Measurements from ENCODE around the gene CFAP300. TPM values are rescaled to one million over a fixed set of nuclear protein-coding genes. Genes with fewer than 3 reads are reported as not detected.

Gene CFAP300
- total and polyA plus RNA-seq, 2 donors (not counting 1 experiment from before 2014, with no cell fraction given), result 6.4 to 7.9 TPM

DNA sequence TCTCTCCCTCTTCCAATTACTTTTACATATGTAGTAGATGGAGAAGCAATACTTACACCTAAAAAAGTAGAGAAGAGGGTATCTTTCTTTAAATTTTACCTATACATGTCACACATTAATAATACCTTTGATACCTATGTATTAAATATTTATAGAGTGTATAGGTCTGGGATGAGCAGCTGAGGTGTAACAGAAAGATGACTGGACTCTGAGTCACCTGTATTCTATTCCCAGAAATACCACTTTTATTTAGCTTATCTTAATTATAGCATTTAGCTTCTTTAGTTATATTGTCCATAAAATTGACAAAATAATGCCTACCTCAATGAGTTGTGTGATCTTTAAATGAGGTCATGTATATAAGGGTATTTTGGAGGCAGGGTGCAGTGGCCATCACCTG, 32.4 kb downstream of the CFAP300 start:
- Histone ChIP-seq H3K36me3 (ENCODE audit: control insufficient read depth, insufficient read depth, low read length) (no peaks in the 10 kb centered on the region), H3K4me1 (ENCODE audit: control insufficient read depth, extremely low read depth, insufficient read depth, low read length) (no peaks in the 10 kb centered on the region), H3K9me3 (ENCODE audit: control insufficient read depth, insufficient read depth, low read depth, low read length) (no peaks in the 10 kb centered on the region), H3K27me3 (ENCODE audit: control insufficient read depth, insufficient read depth, low read length) (no peaks in the 10 kb centered on the region), H3K4me2 (ENCODE audit: extremely low read depth, insufficient read depth, low read length) (no peak overlapping the region), H3K9ac (ENCODE audit: insufficient read depth, low read length) (no peak overlapping the region), H3K4me3 (replicated peaks in 1 of 4; ENCODE audit: control extremely low read depth in 1 of 4, insufficient read depth in 1 of 4, low read depth in 3 of 4, low read length in 4 of 4) (no peak overlapping the region), H4K20me1 (ENCODE audit: control insufficient read depth, extremely low read depth, insufficient read depth, low read length) (no peaks in the 10 kb centered on the region), H2AFZ (ENCODE audit: low read length) (no peak overlapping the region), H3K27ac (ENCODE audit: insufficient read depth, low read length) (no peak overlapping the region), H3K79me2 (ENCODE audit: control insufficient read depth, insufficient read depth, low read length) (no peaks in the 10 kb centered on the region)
- TF ChIP-seq EZH2 (IDR thresholded peaks at IDR 0.05; ENCODE audit: low read length, missing control alignments) (no peak), CTCF (conservative IDR thresholded peaks at IDR 0.05 in 1 of 2, IDR thresholded peaks at IDR 0.05 in 1 of 2; ENCODE audit: low read depth in 1 of 2, low read length in 2 of 2) (no peak)
- no peak for DNase-seq (ENCODE audit: low read depth in 2 of 2)

DNA sequence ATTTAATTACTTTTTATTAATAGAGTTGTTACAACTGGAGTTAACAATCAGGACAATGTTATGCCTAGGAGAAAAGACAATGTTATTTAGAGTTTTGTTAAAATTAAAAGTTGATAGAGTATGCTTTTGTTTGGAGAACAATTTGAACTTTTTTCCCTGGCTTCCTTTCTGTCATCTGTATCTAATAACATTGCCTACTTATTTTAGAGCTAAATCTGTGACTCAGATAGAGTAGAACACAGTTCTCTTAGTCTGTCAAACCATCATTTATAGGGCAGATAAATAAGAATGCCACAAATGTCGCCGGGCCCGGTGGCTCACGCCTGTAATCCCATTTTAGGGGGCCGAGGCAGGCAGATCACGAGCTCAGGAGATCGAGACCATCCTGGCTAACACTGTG, 34.1 kb downstream of the CFAP300 start:
- no peaks in the 10 kb centered on the region for H3K4me1 ChIP-seq (ENCODE audit: control insufficient read depth, extremely low read depth, insufficient read depth, low read length)
- H3K4me3 ChIP-seq (replicated peaks in 1 of 4; ENCODE audit: control extremely low read depth in 1 of 4, insufficient read depth in 1 of 4, low read depth in 3 of 4, low read length in 4 of 4), result no peak overlapping the region
- H3K27ac ChIP-seq (ENCODE audit: insufficient read depth, low read length), result no peak overlapping the region
- H3K9me3 ChIP-seq (ENCODE audit: control insufficient read depth, insufficient read depth, low read depth, low read length), result no peaks in the 10 kb centered on the region
- H3K4me2 ChIP-seq (ENCODE audit: extremely low read depth, insufficient read depth, low read length), result no peak overlapping the region
- H3K27me3 ChIP-seq (ENCODE audit: control insufficient read depth, insufficient read depth, low read length), result no peaks in the 10 kb centered on the region
- no peaks in the 10 kb centered on the region for H3K79me2 ChIP-seq (ENCODE audit: control insufficient read depth, insufficient read depth, low read length)
- no peaks in the 10 kb centered on the region for H3K36me3 ChIP-seq (ENCODE audit: control insufficient read depth, insufficient read depth, low read length)
- no peak overlapping the region for H2AFZ ChIP-seq (ENCODE audit: low read length)
- no peak for DNase-seq (ENCODE audit: low read depth in 2 of 2)
- no peak overlapping the region for H3K9ac ChIP-seq (ENCODE audit: insufficient read depth, low read length)
- H4K20me1 ChIP-seq (ENCODE audit: control insufficient read depth, extremely low read depth, insufficient read depth, low read length), result no peaks in the 10 kb centered on the region
- TF ChIP-seq EZH2 (IDR thresholded peaks at IDR 0.05; ENCODE audit: low read length, missing control alignments) (no peak), CTCF (conservative IDR thresholded peaks at IDR 0.05 in 1 of 2, IDR thresholded peaks at IDR 0.05 in 1 of 2; ENCODE audit: low read depth in 1 of 2, low read length in 2 of 2) (no peak)

- H3K36me3 ChIP-seq (ENCODE audit: control insufficient read depth, insufficient read depth, low read length), result no peaks in the 10 kb centered on the region
- H3K4me1 ChIP-seq (ENCODE audit: control insufficient read depth, extremely low read depth, insufficient read depth, low read length), result no peaks in the 10 kb centered on the region
- TF ChIP-seq EZH2 (IDR thresholded peaks at IDR 0.05; ENCODE audit: low read length, missing control alignments) (no peak), CTCF (conservative IDR thresholded peaks at IDR 0.05 in 1 of 2, IDR thresholded peaks at IDR 0.05 in 1 of 2; ENCODE audit: low read depth in 1 of 2, low read length in 2 of 2) (no peak)
- no peak overlapping the region for H3K27ac ChIP-seq (ENCODE audit: insufficient read depth, low read length)
- DNase-seq (ENCODE audit: low read depth in 2 of 2), result peak; percentile 14 to 38
- no peak overlapping the region for H3K4me2 ChIP-seq (ENCODE audit: extremely low read depth, insufficient read depth, low read length)
- H3K9me3 ChIP-seq (ENCODE audit: control insufficient read depth, insufficient read depth, low read depth, low read length), result no peaks in the 10 kb centered on the region
- H2AFZ ChIP-seq (ENCODE audit: low read length), result no peak overlapping the region
- H3K9ac ChIP-seq (ENCODE audit: insufficient read depth, low read length), result no peak overlapping the region
- no peak overlapping the region for H3K4me3 ChIP-seq (replicated peaks in 1 of 4; ENCODE audit: control extremely low read depth in 1 of 4, insufficient read depth in 1 of 4, low read depth in 3 of 4, low read length in 4 of 4)
- no peaks in the 10 kb centered on the region for H3K79me2 ChIP-seq (ENCODE audit: control insufficient read depth, insufficient read depth, low read length)
- H3K27me3 ChIP-seq (ENCODE audit: control insufficient read depth, insufficient read depth, low read length), result no peaks in the 10 kb centered on the region
- H4K20me1 ChIP-seq (ENCODE audit: control insufficient read depth, extremely low read depth, insufficient read depth, low read length), result no peaks in the 10 kb centered on the region
Observed at GRCh38 chr11:102085864-102086551, 38.8 kb downstream of the CFAP300 start.
